Smooth muscle cell of the brain vasculature (primary cell): Measurements from ENCODE around the gene KDM6B.

ENCODE experiments used
- DNase-seq: peaks from one replicate; pipeline ENCODE4 v3.0.0-alpha.2; 2012; ENCODE audit warnings: low read depth, low spot score

Gene KDM6B

GRCh38 chr17:7823581-7824001, 10.4 kb upstream of the KDM6B start:
- DNase-seq = no peak

GRCh38 chr17:7824021-7824924, 9.7 kb upstream of the KDM6B start:
- no peak for DNase-seq

DNA sequence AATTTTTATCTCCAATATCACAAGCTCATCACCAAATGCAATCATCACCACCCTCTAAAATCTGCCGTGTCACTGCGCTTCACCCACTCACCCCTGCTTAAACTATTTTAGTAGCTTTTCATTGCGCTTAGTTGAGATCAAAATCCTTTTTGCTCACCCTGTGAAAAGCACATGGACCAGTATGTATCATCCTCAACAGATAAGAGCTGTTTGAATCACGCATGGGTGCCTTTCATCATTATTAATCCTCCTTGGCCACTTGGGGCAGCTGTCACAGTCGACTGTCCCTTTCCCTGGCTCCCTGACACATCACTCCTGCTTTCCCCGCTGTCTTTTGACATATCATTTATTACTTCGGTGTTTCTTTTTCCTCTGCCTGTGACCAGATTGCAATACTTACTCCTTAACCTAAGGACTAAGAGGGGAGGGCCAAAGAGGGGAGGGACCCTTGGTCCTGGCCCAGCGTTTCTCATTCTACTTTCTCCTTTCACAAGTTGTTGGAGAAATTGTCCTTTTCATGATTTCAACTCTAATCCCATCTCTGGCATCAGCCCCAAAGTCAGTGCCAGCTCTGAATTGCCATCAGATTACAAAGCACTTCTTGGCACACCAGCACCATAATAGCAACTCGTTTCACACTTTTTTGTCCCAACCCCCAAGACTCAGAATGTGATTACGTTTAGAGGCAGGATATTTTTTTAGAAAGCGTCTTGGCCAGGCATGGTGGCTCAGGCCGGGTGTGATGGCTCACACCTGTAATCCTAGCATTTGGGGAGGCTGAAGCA, 8.6 kb upstream of the KDM6B start:
- no peak for DNase-seq

- no peak for DNase-seq
Measured at GRCh38 chr17:7830616-7831015, 3.4 kb upstream of the KDM6B start.

DNA sequence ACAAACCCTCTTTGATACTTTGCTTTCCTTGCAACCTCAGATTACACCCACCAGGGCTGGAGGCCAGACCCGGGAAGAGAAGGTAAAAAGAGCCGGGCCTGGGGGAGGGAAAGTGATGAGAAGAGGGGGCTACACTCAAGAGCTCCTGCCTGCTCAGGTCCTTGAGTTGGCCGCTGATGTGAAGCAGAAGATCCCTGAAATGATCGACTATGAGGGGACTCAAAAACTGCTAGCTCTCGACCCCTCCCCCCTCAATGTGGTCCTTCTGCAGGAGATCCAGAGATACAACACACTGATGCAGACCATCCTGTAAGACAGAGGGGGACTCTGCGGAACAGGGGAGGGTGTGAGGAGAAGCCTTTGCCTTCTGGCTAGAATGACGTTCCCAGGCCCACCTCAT, 2.8 kb upstream of the KDM6B start:
- no peak for DNase-seq

- no peak for DNase-seq
Measured at GRCh38 chr17:7832431-7832830, 1.6 kb upstream of the KDM6B start.

- DNase-seq = no peak
Measured at GRCh38 chr17:7833011-7833794, 814 bp upstream of the KDM6B start.

DNA sequence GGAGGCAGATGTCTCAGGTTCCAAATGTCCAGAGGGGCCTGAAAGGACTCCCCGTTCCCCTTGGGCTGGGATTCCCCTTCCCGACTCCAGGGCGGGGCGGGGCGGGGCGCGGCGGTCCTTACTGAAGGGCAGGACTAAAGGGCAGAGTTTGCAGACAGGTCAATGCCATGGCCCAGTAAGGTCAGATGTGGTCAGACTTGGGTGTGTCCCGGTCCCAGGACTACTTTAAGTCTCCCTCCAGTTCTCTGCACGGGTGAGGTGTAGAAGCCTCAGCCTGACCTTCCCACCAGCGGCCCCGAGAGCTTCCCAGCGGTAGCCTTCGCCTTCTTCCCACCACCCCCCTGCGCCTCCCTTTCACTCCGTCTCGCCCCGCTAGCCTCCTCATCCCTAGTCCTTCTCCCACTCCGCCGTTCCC, 532 bp downstream of the KDM6B start:
- DNase-seq = no peak

GRCh38 chr17:7834957-7835813, 1.2 kb downstream of the KDM6B start:
- DNase-seq = peak; percentile 98

GRCh38 chr17:7835814-7836595, 2.0 kb downstream of the KDM6B start:
- no peak for DNase-seq

- no peak for DNase-seq
Measured at GRCh38 chr17:7836596-7837407, 2.8 kb downstream of the KDM6B start.

DNA sequence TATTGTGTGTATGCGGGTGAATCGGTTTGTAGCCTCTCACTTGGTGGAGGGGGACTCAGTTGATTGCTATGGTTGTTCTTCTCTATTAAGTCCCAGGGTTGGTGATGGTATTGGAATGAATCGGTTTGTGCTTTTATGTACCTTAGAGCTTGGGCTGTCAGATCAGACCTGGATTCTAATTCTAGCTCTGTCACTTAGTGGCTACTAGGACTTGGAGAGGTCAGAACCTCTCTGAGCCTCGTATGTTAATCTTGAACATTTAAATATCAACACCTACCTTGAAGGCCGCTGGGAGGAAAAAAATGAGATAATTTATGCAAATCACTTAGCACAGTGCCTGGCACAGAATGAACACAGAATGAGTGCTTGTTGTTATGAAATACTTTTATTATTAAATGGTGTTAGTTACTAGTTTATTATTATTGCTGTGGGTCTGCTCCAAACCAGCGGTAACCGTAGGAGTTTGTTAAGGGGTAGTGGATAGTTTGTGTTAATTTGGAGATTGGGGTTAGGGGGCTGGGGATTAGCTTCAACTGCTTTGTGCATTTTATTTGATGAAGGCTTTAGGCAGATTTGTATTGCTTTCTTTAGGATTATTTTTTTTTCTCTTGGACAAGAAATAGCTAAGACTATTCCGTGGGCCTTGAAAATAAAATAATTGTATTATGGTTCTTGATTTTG, 3.5 kb downstream of the KDM6B start:
- DNase-seq = no peak

DNA sequence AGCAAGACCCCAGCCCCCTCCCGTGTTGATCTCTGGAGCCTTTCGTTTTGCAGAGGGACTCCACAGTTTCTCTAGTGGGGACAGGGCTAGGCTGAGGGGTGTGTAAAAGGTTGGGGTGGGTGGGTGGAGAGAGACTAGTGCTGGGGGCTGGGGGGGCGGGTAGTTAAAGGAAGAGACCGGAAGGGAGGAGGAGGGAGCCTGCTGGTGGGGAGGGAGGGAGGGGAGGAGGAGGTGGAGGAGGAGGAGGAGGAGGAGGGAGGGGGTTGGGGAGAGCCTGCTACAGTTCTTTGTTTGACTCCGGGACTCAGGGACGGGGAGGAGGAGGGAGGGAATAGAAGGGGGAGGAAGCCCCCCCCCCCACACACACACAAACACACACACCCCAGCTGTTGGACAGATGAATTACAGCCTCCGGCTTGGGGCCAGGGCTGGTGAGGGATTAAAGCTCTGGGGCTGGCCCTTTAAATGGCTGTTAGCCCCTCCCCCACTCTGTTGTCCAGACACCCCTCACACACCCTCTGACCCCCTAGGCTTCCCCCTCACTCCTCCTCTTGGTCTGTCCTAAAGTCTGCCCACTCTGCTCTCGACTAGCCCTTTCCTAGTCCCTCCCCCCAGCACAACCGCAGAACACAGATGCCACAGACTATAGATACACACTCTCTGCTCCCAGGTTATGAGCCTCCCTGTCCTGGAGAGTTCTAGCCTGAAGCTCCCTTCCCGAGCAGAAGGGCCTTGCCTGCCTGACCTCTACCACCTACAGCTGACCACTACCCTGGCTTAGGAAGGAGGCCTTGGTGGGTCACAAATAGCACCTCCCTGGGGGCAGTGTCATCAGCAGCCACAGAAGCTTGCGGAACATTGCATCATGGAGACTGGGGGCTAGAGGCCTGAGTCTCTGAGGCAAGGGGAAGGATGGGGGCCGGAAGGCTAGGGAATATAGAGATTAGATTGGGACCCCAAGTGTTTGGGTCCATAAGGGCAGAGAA, 4.4 kb downstream of the KDM6B start:
- no peak for DNase-seq

DNA sequence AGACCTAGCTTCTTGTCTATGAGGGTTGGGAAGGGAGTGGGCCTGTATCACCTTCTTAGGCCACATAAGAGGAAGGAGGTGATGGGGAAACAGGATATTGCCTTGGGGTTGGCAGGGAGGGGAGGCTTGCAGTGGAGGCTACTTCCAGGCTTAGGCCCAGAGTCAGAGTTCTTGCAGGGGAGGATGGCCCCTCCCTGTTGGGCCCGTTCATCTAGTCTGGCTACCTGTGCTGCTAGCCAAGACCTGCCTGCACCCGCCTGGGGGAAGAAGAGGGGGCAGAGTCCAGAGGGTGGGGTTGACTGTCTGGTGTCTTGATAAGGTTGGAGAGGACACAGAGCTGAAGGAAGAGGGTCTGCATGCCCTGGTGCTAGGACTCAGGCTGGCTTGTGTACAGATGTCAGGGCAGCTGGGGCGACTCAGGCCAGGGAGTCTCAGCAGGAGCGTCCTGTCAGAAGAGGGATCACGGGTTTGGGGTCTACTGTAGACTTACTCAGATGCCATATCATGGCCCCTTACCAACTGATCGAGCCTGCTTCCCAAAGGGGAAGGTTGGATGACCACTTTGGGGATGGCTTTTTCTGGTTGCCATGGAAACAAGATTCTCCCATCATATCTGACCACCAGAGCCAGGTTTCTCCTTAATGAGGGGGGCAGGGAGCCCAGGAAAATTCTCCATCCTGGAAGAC, 5.3 kb downstream of the KDM6B start:
- no peak for DNase-seq

- DNase-seq = no peak
Measured at GRCh38 chr17:7839876-7840261, 5.9 kb downstream of the KDM6B start.

DNA sequence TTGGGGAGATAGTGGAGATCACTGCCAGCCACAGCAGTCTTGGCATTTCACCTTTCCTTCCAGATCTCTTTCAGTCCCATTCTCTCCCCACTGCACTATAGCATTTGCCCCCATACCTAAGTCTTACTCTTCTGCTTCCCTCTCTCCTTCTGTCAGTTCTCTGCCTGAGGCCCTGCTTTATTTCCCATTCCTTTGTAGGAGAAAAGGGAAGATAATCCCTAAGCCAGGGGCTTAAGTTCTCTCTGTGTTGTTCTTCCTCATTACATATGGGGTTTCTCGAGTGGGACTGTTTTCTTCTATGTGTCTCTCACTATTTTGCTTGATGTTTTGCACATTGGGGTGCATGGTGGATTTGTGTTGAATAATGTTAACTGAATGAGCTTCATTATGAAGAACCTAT, 6.4 kb downstream of the KDM6B start:
- no peak for DNase-seq

DNA sequence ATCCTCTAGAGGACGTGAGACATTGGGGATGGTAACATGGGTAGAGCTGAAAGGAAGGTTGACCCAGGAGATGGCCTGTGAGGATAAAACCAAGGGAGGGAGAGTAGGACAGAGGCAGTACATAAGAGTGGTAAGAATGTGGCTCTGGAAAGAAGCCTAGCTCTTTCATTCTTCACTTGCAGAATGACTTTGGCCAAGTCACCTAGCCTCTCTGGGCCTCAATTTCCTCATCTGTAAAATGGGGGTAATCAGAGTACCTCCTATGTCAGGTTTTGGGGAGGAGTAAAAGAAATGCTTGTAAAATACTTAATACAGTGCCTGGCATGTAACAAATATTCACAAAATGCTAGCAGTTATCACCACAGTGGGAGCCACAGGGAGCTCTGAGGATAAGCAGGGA, 6.9 kb downstream of the KDM6B start:
- DNase-seq = no peak
